GDM1 (cell line): ENCODE data around the gene HOXC9.

Experiments
- DNase-seq: peaks from one replicate; lab custom pipeline; 2025; lab: John Stamatoyannopoulos, UW

Gene HOXC9

GRCh38 chr12:53963434-53964314 lies 36.3 kb upstream of the HOXC9 start:
- DNase-seq: no peak

- no peak for DNase-seq
Measured at GRCh38 chr12:53964315-53964713, 35.6 kb upstream of the HOXC9 start.

GRCh38 chr12:53965281-53966084 lies 34.5 kb upstream of the HOXC9 start:
- no peak for DNase-seq

GRCh38 chr12:53966085-53966384 lies 33.9 kb upstream of the HOXC9 start:
- no peak for DNase-seq

- no peak for DNase-seq
Measured at GRCh38 chr12:53966385-53967133, 33.4 kb upstream of the HOXC9 start.

- DNase-seq: no peak
Measured at GRCh38 chr12:53967421-53967925, 32.5 kb upstream of the HOXC9 start.

GRCh38 chr12:53968214-53969127 lies 31.5 kb upstream of the HOXC9 start:
- no peak for DNase-seq

GRCh38 chr12:53969588-53970259 lies 30.2 kb upstream of the HOXC9 start:
- no peak for DNase-seq

- no peak for DNase-seq
Measured at GRCh38 chr12:53970451-53970850, 29.5 kb upstream of the HOXC9 start.

- no peak for DNase-seq
Measured at GRCh38 chr12:53971129-53971528, 28.8 kb upstream of the HOXC9 start.

- DNase-seq: no peak
Measured at GRCh38 chr12:53971686-53972085, 28.3 kb upstream of the HOXC9 start.

- DNase-seq: no peak
Measured at GRCh38 chr12:53972152-53972702, 27.7 kb upstream of the HOXC9 start.

- DNase-seq: no peak
Measured at GRCh38 chr12:53972722-53973235, 27.2 kb upstream of the HOXC9 start, which contains the start of gene HOXC11. TSS of gene HOXC11 (plus strand) at chr12:53973126. CDS start at chr12:53973242, 116 bp downstream.

GRCh38 chr12:53973236-53974042 lies 26.5 kb upstream of the HOXC9 start:
- DNase-seq: no peak

- DNase-seq: no peak
Measured at GRCh38 chr12:53974084-53975063, 25.6 kb upstream of the HOXC9 start, which contains the start of gene HOTAIR. TSS of gene HOTAIR (minus strand) at chr12:53974954.

- DNase-seq: no peak
Measured at GRCh38 chr12:53975064-53975471, 24.9 kb upstream of the HOXC9 start.

GRCh38 chr12:53975479-53976152 lies 24.3 kb upstream of the HOXC9 start:
- no peak for DNase-seq
